NT2/D1 (cell line): ENCODE data around the gene TFPT.

Source experiments
- DNase-seq: peaks from one replicate; pipeline ENCODE4 v3.0.0-alpha.2; 2011; ENCODE audit warnings: low read depth, low spot score
- H3K27me3 ChIP-seq: 2 replicates; pipeline ENCODE4 v1.6.0; 2011; ENCODE audit warnings: mild to moderate bottlenecking; ENCODE audit not compliant: insufficient read length, insufficient read depth
- H3K36me3 ChIP-seq: 2 replicates; pipeline ENCODE4 v1.6.1; 2011; ENCODE audit warnings: mild to moderate bottlenecking, low read length, mixed read lengths; ENCODE audit not compliant: insufficient read depth, insufficient read length
- H3K4me1 ChIP-seq: 2 replicates; pipeline ENCODE4 v1.5.1; 2011; ENCODE audit not compliant: insufficient read depth, insufficient read length
- H3K4me3 ChIP-seq: 2 replicates; pipeline ENCODE4 v1.5.1; 2011; ENCODE audit warnings: low read depth; ENCODE audit not compliant: insufficient read length
- H3K9ac ChIP-seq: 2 replicates; pipeline ENCODE4 v1.6.0; 2011; ENCODE audit warnings: low read depth; ENCODE audit not compliant: insufficient read length
- H3K9me3 ChIP-seq: 2 replicates; pipeline ENCODE4 v1.5.1; 2011; ENCODE audit warnings: mild to moderate bottlenecking, low read length; ENCODE audit not compliant: insufficient read depth
- SUZ12 ChIP-seq: IDR thresholded peaks from 2 replicates; pipeline ENCODE4 v1.6.1; 2011; ENCODE audit not compliant: insufficient read length, insufficient read depth; ENCODE audit errors: extremely low read depth
- YY1 ChIP-seq: IDR thresholded peaks from 2 replicates; pipeline ENCODE4 v1.6.1; 2011; ENCODE audit not compliant: insufficient read length, insufficient read depth
- ZNF274 ChIP-seq: IDR thresholded peaks from 2 replicates; pipeline ENCODE4 v1.6.1; 2011; ENCODE audit warnings: mild to moderate bottlenecking, low read depth, low read length

Gene TFPT

DNA sequence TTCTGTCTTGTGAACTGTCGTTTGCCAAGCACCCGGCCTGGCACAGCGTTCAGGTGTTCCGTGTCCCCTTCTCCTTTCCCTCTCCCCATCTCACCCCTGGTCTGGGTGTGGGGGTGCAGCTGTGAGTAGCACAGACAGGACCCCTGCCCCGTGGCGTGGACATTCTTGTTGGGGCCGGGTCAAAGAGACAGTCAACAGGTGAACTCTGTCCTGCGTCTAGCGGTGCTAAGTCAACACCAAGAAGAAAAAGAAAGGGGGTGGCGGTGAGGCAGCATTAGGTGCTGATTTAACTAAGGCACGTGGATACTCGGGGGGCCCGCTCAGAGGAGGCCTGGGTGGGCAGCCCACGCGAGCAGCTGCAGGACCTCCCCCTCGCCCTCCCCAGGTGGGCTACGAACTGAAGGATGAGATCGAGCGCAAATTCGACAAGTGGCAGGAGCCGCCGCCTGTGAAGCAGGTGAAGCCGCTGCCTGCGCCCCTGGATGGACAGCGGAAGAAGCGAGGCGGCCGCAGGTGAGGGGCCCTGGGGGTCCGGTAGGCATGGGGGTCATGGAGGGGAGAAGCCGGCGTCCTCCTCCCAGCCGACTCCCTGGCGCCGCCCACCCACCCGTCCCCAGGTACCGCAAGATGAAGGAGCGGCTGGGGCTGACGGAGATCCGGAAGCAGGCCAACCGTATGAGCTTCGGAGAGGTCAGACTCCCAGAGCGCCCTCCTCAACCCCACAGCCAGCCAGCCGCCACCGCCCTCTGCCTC lies 12.4 kb upstream of the TFPT start:
- no peaks in the 10 kb centered on the region for H3K4me1 ChIP-seq
- no peak overlapping the region for H3K4me3 ChIP-seq
- no peaks in the 10 kb centered on the region for H3K27me3 ChIP-seq
- peaks cover 75% of the 10 kb centered on the region for H3K36me3 ChIP-seq
- H3K9ac ChIP-seq = no peak overlapping the region
- TF ChIP-seq ZNF274 (no peak), YY1 (no peak), SUZ12 (no peak)
- H3K9me3 ChIP-seq = no peaks in the 10 kb centered on the region
- DNase-seq = no peak

- no peaks in the 10 kb centered on the region for H3K4me1 ChIP-seq
- H3K9me3 ChIP-seq = no peaks in the 10 kb centered on the region
- peaks cover 80% of the 10 kb centered on the region for H3K36me3 ChIP-seq
- no peaks in the 10 kb centered on the region for H3K27me3 ChIP-seq
- DNase-seq = no peak
- TF ChIP-seq YY1 (no peak), SUZ12 (no peak), ZNF274 (no peak)
- no peak overlapping the region for H3K4me3 ChIP-seq
- H3K9ac ChIP-seq = no peak overlapping the region
Measured at GRCh38 chr19:54125713-54126112, 10.3 kb upstream of the TFPT start.

DNA sequence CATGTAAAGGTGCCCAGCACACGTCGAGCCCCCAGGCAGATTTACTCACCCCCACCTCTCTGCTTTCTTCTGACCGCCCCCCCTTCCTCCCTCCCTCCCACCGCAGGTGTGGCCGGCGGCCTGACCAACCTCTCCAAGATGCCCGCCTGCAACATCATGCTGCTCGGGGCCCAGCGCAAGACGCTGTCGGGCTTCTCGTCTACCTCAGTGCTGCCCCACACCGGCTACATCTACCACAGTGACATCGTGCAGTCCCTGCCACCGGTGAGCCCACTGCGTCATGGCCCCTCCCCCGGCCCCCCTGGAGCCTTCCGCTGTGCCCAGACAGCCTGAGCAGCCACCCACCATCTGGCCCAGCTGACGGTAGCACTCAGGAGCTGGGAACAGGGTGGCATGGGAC lies 8.9 kb upstream of the TFPT start:
- H3K4me3 ChIP-seq = no peak overlapping the region
- peaks cover 86% of the 10 kb centered on the region for H3K36me3 ChIP-seq
- H3K27me3 ChIP-seq = no peaks in the 10 kb centered on the region
- H3K9ac ChIP-seq = no peak overlapping the region
- H3K9me3 ChIP-seq = no peaks in the 10 kb centered on the region
- H3K4me1 ChIP-seq = no peaks in the 10 kb centered on the region
- TF ChIP-seq ZNF274 (no peak), SUZ12 (no peak), YY1 (no peak)
- no peak for DNase-seq

GRCh38 chr19:54123682-54124081 lies 8.2 kb upstream of the TFPT start:
- H3K9ac ChIP-seq = no peak overlapping the region
- H3K9me3 ChIP-seq = no peaks in the 10 kb centered on the region
- TF ChIP-seq SUZ12 (no peak), ZNF274 (no peak), YY1 (no peak)
- H3K27me3 ChIP-seq = no peaks in the 10 kb centered on the region
- H3K4me3 ChIP-seq = no peak overlapping the region
- H3K36me3 ChIP-seq = peaks cover 85% of the 10 kb centered on the region
- no peak for DNase-seq
- H3K4me1 ChIP-seq = no peaks in the 10 kb centered on the region

- no peak overlapping the region for H3K4me3 ChIP-seq
- TF ChIP-seq YY1 = no peak
- TF ChIP-seq ZNF274 = no peak
- no peak for TF ChIP-seq SUZ12
- DNase-seq = no peak
- H3K9ac ChIP-seq = no peak overlapping the region
- peaks cover 81% of the 10 kb centered on the region for H3K36me3 ChIP-seq
- H3K9me3 ChIP-seq = no peaks in the 10 kb centered on the region
- H3K4me1 ChIP-seq = no peaks in the 10 kb centered on the region
- H3K27me3 ChIP-seq = no peaks in the 10 kb centered on the region
Measured at GRCh38 chr19:54121259-54121658, 5.8 kb upstream of the TFPT start.

GRCh38 chr19:54114340-54115108 lies 933 bp downstream of the TFPT start:
- Histone ChIP-seq H3K9me3 (no peaks in the 10 kb centered on the region), H3K36me3 (peaks cover 50% of the 10 kb centered on the region), H3K27me3 (no peaks in the 10 kb centered on the region), H3K4me3 (peak overlapping the region; percentile 71), H3K4me1 (no peaks in the 10 kb centered on the region), H3K9ac (peak overlapping the region; percentile 91)
- no peak for DNase-seq
- no peak for TF ChIP-seq YY1
- TF ChIP-seq SUZ12 = no peak
- TF ChIP-seq ZNF274 = no peak

- DNase-seq = no peak
- Histone ChIP-seq H3K9me3 (no peaks in the 10 kb centered on the region), H3K9ac (no peak overlapping the region), H3K4me1 (peaks cover 2% of the 10 kb centered on the region), H3K27me3 (no peaks in the 10 kb centered on the region), H3K36me3 (peaks cover 75% of the 10 kb centered on the region), H3K4me3 (no peak overlapping the region)
- no peak for TF ChIP-seq ZNF274
- TF ChIP-seq SUZ12 = no peak
- no peak for TF ChIP-seq YY1
Measured at GRCh38 chr19:54109651-54110050, 5.8 kb downstream of the TFPT start.
